DOHH2 (cell line): ENCODE measurements around the gene MAN2C1.

Experiments used
- EZH2phosphoT487 ChIP-seq: fragments of 200-600 bp; sonication (generic); IDR thresholded peaks from 2 replicates; pipeline ENCODE4 v1.6.1; 2017; ENCODE audit warnings: borderline replicate concordance, mild to moderate bottlenecking, antibody characterized with exemption, low read length, moderate library complexity, mixed read lengths
- TF ChIP-seq, protein P1 (sequence below): fragments of 200-600 bp; sonication (generic); IDR thresholded peaks from one replicate; pipeline ENCODE4 v1.5.1; 2014; ENCODE audit warnings: antibody characterized with exemption, mild to moderate bottlenecking, low read depth, low read length; ENCODE audit not compliant: poor library complexity, severe bottlenecking

DNA sequence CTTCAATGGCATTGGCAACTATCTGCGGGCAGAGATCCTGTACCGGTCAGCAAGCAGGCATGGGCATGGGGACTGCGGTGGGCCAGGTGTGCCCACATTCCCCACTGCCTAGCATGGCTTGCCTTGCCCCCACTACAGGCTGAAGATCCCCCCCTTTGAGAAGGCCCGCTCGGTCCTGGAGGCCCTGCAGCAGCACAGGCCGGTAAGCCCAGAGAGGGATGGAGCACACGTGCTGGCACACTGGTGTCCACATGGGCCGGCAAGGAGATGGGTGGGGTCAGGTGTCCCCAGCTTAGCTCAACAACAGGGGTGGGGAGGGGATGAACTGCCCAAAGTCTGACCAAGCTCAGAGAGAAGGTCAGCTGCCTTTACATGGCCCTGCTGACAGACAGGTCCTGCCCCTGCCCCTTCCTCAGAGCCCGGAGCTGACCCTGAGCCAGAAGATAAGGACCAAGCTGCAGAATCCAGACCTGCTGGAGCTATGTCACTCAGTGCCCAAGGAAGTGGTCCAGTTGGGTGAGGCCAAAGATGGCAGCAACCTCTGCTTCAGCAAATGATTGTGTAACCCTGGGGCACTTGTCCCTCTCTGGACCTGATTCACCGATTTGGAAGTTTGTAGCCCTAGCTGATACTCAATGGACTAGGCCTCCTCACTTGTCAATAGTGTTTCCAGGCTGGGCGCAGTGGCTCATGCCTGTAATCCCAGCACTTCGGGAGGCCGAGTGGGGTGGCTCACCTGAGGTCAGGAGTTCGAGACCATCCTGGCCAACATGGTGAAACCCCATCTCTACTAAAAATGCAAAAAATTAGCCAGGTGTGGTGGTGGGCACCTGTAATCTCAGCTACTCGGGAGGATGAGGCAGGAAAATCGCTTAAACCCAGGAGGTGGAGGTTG lies 16.0 kb downstream of the MAN2C1 start:
- TF ChIP-seq, protein P1, sequence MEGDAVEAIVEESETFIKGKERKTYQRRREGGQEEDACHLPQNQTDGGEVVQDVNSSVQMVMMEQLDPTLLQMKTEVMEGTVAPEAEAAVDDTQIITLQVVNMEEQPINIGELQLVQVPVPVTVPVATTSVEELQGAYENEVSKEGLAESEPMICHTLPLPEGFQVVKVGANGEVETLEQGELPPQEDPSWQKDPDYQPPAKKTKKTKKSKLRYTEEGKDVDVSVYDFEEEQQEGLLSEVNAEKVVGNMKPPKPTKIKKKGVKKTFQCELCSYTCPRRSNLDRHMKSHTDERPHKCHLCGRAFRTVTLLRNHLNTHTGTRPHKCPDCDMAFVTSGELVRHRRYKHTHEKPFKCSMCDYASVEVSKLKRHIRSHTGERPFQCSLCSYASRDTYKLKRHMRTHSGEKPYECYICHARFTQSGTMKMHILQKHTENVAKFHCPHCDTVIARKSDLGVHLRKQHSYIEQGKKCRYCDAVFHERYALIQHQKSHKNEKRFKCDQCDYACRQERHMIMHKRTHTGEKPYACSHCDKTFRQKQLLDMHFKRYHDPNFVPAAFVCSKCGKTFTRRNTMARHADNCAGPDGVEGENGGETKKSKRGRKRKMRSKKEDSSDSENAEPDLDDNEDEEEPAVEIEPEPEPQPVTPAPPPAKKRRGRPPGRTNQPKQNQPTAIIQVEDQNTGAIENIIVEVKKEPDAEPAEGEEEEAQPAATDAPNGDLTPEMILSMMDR = no peak
- TF ChIP-seq EZH2phosphoT487 = no peak
